ENCODE measurements around the gene NDUFA7.

The NDUFA7 gene

DNA sequence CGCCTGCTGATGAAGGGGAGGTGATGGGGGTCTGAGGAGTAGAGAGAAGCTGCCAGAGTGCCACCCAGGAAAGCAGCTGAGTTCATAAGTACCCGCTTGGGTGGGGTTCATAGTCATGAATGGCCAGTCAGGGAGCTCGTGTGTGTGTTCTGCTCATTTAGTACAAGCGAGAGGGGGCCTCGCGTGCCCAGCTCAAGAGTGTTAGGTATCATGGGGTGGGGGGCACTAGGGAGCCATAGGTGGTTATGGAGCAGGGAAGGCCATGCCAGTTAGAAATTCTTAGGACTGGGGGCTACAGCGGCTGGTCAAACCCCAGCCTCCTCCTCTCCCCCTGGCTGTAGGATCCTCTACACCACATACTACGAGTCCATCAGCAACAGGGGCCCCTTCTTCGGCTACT is 59.8 kb downstream of the NDUFA7 start:
- DNase-seq, result no peak

Data from stimulated activated CD4-positive, alpha-beta T cell treated with anti-CD3 and anti-CD28 coated beads, Interleukin-4, amount 100 ng/mL, for 1 hour (primary cell).